Measurements from ENCODE around the gene CD53. TPM values are rescaled to one million over a fixed set of nuclear protein-coding genes. Genes with fewer than 3 reads are reported as not detected.
A peak's percentile ranks its signal among the peaks of the same experiment; 100 is the strongest.

CD53 gene
- total and polyA plus RNA-seq, 9 of the 15 experiments (the other 6 are each of a cell fraction or from before 2014, with no cell fraction given) = 63.5 to 220 (median 131) TPM

- no peak for TF ChIP-seq ATF3 (IDR thresholded peaks at IDR 0.05)
- TF ChIP-seq ATF3 (CRISPR knock-in tag; conservative IDR thresholded peaks at IDR 0.05) = no peak
- no peak for TF ChIP-seq ZNF212 (CRISPR knock-in tag; IDR thresholded peaks at IDR 0.05)
- no peak for TF ChIP-seq PHB2 (IDR thresholded peaks at IDR 0.05; ENCODE audit: low read depth)
- no peak for TF ChIP-seq ETS2 (tag; IDR thresholded peaks at IDR 0.05; ENCODE audit: borderline replicate concordance, poor library complexity, severe bottlenecking)
- no peak for TF ChIP-seq STAT6 (CRISPR knock-in tag; IDR thresholded peaks at IDR 0.05)
- no peak for TF ChIP-seq MAFK (IDR thresholded peaks at IDR 0.05; ENCODE audit: low read length)
- TF ChIP-seq CBFB (CRISPR knock-in tag; IDR thresholded peaks at IDR 0.05) = no peak
- 0 out of 4 replicates have a peak, but pooled peaks of 1 of the 2 experiments have one; percentile 10 for TF ChIP-seq MNT (conservative IDR thresholded peaks at IDR 0.05)
- TF ChIP-seq ZNF639 (CRISPR knock-in tag; conservative IDR thresholded peaks at IDR 0.05 in 1 of 2, IDR thresholded peaks at IDR 0.05 in 1 of 2) = peak in 1 of 2 experiments; percentile 71; a peak in 1 of 4 replicates
- TF ChIP-seq TAF9B (IDR thresholded peaks at IDR 0.05; ENCODE audit: partially characterized antibody) = no peak
- no peak for TF ChIP-seq PTTG1 (tag; IDR thresholded peaks at IDR 0.05; ENCODE audit: low read depth)
- TF ChIP-seq THRAP3 (IDR thresholded peaks at IDR 0.05; ENCODE audit: borderline replicate concordance) = no peak
Observed at GRCh38 chr1:110872366-110872744, 593 bp upstream of the CD53 start (continued).

All from K562 (cell line).